GM18870 (cell line): ENCODE results near the gene FHIP2A.
"Not testable (repeated sequence)": the region's sequence is repeated elsewhere in the genome, so short reads cannot be mapped to it uniquely, and the experiment has no call there.

Experiments
- ATAC-seq: cut with Tn5 transposase; IDR thresholded peaks from one replicate; pipeline ENCODE4 v1.9.1; 2021; ENCODE audit warnings: moderate library complexity; ENCODE audit not compliant: unreplicated experiment

The FHIP2A gene

GRCh38 chr10:114856544-114857287, 35.1 kb downstream of the FHIP2A start:
- ATAC-seq: no peak

GRCh38 chr10:114857288-114857565, 35.6 kb downstream of the FHIP2A start:
- ATAC-seq: not testable (repeated sequence)

- no peak for ATAC-seq
Measured at GRCh38 chr10:114857922-114858629, 36.5 kb downstream of the FHIP2A start.

DNA sequence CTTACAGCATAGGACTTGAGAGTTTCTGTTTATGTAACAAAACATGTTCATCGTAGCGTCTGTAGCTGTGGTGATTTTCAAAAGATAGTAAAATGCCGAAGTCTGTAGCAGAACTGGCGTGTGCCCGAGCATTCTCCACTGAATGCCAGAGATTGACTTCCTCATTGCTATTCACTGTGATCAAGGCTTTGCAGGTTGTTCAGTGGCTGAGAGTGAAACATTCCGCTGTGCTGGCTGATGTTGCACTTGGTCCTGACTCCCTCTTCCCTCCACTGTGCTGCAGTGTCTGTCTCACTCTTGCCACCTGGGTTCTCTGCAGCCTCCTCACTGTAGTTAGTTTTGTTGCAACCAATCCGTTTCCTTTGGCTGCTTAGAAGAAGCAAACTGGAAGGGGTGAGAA, 37.6 kb downstream of the FHIP2A start:
- ATAC-seq: no peak

GRCh38 chr10:114862456-114862855, 40.9 kb downstream of the FHIP2A start:
- no peak for ATAC-seq

DNA sequence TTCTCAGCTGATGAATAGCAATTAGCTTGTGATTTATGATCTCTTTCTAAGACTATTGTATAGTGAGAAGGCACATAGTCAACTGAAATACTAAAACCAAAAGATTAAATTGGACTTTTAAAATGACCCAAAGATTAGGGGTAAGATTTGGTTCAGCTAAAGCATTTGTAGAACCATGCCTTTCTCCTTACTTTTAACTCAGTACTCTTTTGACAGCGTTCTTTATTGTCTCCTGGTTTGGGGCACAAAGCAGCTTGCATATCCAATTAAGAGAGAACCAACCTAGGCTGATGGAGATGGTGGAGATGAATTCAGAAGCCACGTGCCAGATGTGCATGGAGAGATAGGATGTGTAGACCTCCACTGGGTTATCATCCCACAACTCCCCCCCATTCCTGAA, 45.8 kb downstream of the FHIP2A start:
- no peak for ATAC-seq

GRCh38 chr10:114868870-114869519, 47.4 kb downstream of the FHIP2A start:
- no peak for ATAC-seq

DNA sequence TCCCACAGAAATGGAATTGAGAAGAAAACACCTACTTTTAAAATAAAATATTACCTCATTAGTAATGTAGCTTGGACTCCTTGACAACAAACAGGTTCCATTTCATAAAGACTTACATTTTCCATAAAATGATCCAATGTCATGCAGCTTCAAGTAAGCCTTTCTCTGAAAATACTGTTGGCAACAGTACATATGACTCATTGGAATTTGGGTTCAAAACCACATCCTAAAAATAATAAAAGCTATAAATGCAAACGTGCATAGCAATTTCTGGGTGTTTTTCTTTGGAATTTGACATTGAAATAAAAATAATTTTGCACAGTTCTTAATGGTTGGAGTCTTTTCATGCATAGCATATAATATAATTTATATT, 47.9 kb downstream of the FHIP2A start:
- ATAC-seq: no peak

GRCh38 chr10:114870486-114870885, 48.9 kb downstream of the FHIP2A start:
- no peak for ATAC-seq

DNA sequence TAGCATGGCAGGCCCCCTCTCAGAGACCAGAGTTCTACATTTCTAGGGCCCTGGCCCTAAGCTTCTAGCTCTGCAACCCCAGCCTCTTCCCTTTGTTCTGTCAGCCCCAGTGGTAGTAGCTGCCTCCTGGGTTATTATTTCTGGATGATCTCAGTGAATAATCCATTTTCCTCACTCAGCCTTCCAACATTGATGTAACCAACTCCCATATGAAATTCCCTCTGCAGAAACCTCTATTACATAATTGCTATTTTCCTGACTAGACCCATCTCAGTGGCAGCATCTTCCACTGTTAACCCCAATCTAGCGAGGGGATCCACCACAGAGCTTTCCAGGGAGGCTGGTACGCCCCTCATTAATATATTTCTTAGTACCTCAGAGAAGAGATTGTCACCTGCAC, 49.8 kb downstream of the FHIP2A start:
- no peak for ATAC-seq
